ENCODE results near the gene DDX54. TPM values are rescaled to one million over a fixed set of nuclear protein-coding genes. Genes with fewer than 3 reads are reported as not detected.

The DDX54 gene, protein sequence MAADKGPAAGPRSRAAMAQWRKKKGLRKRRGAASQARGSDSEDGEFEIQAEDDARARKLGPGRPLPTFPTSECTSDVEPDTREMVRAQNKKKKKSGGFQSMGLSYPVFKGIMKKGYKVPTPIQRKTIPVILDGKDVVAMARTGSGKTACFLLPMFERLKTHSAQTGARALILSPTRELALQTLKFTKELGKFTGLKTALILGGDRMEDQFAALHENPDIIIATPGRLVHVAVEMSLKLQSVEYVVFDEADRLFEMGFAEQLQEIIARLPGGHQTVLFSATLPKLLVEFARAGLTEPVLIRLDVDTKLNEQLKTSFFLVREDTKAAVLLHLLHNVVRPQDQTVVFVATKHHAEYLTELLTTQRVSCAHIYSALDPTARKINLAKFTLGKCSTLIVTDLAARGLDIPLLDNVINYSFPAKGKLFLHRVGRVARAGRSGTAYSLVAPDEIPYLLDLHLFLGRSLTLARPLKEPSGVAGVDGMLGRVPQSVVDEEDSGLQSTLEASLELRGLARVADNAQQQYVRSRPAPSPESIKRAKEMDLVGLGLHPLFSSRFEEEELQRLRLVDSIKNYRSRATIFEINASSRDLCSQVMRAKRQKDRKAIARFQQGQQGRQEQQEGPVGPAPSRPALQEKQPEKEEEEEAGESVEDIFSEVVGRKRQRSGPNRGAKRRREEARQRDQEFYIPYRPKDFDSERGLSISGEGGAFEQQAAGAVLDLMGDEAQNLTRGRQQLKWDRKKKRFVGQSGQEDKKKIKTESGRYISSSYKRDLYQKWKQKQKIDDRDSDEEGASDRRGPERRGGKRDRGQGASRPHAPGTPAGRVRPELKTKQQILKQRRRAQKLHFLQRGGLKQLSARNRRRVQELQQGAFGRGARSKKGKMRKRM
- total RNA-seq = 40.2 and 49.5 TPM in 2 replicates

DNA sequence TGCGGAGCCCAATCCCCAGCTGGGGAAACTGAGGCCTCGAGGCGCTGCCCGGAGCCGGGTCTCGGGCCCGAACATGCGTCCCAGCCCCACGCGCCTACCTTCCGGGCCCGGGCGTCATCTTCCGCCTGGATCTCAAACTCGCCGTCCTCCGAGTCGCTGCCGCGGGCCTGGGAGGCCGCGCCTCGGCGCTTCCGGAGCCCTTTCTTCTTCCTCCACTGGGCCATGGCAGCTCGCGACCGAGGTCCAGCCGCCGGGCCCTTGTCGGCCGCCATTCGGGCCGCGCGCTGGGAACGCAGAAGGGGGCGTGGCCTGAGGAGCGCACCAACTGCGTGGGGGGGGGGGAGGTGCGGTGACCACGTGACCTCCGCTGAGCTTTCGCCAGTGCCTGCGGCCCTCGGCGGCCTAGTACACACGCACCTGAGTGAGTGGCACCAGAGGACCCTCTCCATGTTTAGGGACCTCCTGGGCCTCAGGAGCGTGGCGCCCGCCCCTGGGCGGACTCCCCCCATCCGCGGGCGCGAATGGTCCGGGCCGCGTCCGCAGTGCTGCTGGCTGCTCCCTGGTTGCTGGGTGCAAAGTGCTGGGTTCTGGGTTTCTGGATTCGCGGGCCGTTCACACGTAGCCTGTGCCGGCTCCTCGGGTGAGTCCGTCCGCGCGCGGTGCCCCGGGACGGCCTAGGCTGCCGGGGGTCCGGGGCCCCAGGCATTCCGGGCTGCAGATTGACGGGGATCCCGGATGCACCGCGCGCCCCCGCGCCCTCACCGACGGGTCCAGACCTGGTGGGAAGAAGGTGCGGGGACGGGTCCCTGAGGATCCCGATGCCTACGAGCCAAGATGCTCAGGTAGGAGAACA, at the start of gene DDX54, which contains the start of gene RITA1:
Gene DDX54, minus strand, starts transcription at position 299 of the 853 bp plus-strand sequence. Its CDS starts 27 bp downstream, at position 272.
Gene RITA1, plus strand, starts transcription at position 542 of the 853 bp plus-strand sequence. CDS start 1,026 bp downstream, outside the sequence.
- DNase-seq (ENCODE audit: insufficient read length, low spot score, missing footprints) = peak; percentile 97

DNA sequence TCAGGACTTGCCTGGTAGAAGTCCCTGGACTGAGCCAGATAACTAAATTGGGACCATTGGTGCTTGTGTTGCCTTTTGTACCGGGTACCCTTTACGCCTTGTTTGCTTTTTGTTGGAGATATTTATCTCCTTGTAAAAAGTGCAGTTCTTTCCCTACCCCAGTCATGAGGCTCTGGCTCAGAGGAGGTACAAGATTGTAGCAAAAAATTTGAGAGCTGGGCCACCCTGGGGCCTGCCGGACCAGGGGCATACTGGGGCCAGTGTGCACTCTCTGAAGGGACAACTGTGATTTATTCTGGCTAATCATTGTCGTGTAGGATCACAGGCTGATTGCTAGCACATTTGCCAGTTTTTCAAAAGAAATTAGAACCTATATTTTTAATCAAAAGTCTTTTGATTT, 49.2 kb upstream of the DDX54 start:
- Histone ChIP-seq H3K79me2 (ENCODE audit: insufficient read depth, low read length) (no peaks in the 10 kb centered on the region), H3K36me3 (ENCODE audit: insufficient read depth, low read length) (peaks cover 45% of the 10 kb centered on the region), H3K4me1 (ENCODE audit: insufficient read depth, low read length) (peaks cover 12% of the 10 kb centered on the region), H4K20me1 (ENCODE audit: insufficient read depth, low read length) (no peaks in the 10 kb centered on the region), H2AFZ (ENCODE audit: low read length) (no peak overlapping the region), H3K27me3 (ENCODE audit: insufficient read depth, low read length) (no peaks in the 10 kb centered on the region), H3K4me3 (ENCODE audit: insufficient read depth, low read length) (no peak overlapping the region), H3K9me3 (ENCODE audit: low read depth, low read length) (no peaks in the 10 kb centered on the region), H3K4me2 (ENCODE audit: insufficient read depth, low read length) (no peak overlapping the region), H3K27ac (ENCODE audit: low read depth, low read length) (no peak overlapping the region)
- no peak for TF ChIP-seq CTCF (IDR thresholded peaks at IDR 0.05; ENCODE audit: extremely low read depth, low read depth, low read length)
- no peak for DNase-seq (ENCODE audit: insufficient read length, low spot score, missing footprints)

More for the DNA sequence above, at the start of gene DDX54, which contains the start of gene RITA1:
- peaks cover 57% of the 10 kb centered on the region for H3K79me2 ChIP-seq (ENCODE audit: insufficient read depth, low read length)
- H3K27me3 ChIP-seq (ENCODE audit: insufficient read depth, low read length) = no peaks in the 10 kb centered on the region
- peaks cover 11% of the 10 kb centered on the region for H3K4me1 ChIP-seq (ENCODE audit: insufficient read depth, low read length)
- TF ChIP-seq CTCF (IDR thresholded peaks at IDR 0.05; ENCODE audit: extremely low read depth, low read depth, low read length) = no peak
- H3K27ac ChIP-seq (ENCODE audit: low read depth, low read length) = peak within 1 kb of the TSS; percentile 98
- peak within 1 kb of the TSS; percentile 85 for H2AFZ ChIP-seq (ENCODE audit: low read length)
- peak within 1 kb of the TSS; percentile 98 for H3K4me3 ChIP-seq (ENCODE audit: insufficient read depth, low read length)
- no peaks in the 10 kb centered on the region for H3K9me3 ChIP-seq (ENCODE audit: low read depth, low read length)
- H3K36me3 ChIP-seq (ENCODE audit: insufficient read depth, low read length) = peaks cover 19% of the 10 kb centered on the region
- H4K20me1 ChIP-seq (ENCODE audit: insufficient read depth, low read length) = peaks cover 7% of the 10 kb centered on the region
- peak within 1 kb of the TSS; percentile 93 for H3K4me2 ChIP-seq (ENCODE audit: insufficient read depth, low read length)

GRCh38 chr12:113233967-113234366, 48.7 kb upstream of the DDX54 start:
- no peak overlapping the region for H2AFZ ChIP-seq (ENCODE audit: low read length)
- H3K79me2 ChIP-seq (ENCODE audit: insufficient read depth, low read length) = no peaks in the 10 kb centered on the region
- H3K4me1 ChIP-seq (ENCODE audit: insufficient read depth, low read length) = peaks cover 6% of the 10 kb centered on the region
- TF ChIP-seq CTCF (IDR thresholded peaks at IDR 0.05; ENCODE audit: extremely low read depth, low read depth, low read length) = no peak
- no peak overlapping the region for H3K4me3 ChIP-seq (ENCODE audit: insufficient read depth, low read length)
- no peak for DNase-seq (ENCODE audit: insufficient read length, low spot score, missing footprints)
- no peaks in the 10 kb centered on the region for H4K20me1 ChIP-seq (ENCODE audit: insufficient read depth, low read length)
- H3K27ac ChIP-seq (ENCODE audit: low read depth, low read length) = no peak overlapping the region
- H3K4me2 ChIP-seq (ENCODE audit: insufficient read depth, low read length) = no peak overlapping the region
- H3K27me3 ChIP-seq (ENCODE audit: insufficient read depth, low read length) = no peaks in the 10 kb centered on the region
- H3K9me3 ChIP-seq (ENCODE audit: low read depth, low read length) = no peaks in the 10 kb centered on the region
- H3K36me3 ChIP-seq (ENCODE audit: insufficient read depth, low read length) = peaks cover 48% of the 10 kb centered on the region

Data from osteoblast (primary cell).